ENCODE results near the gene SLFN11.

GRCh38 chr17:35387496-35387895, 14.1 kb upstream of the SLFN11 start:
- TF ChIP-seq POLR2AphosphoS5 (IDR thresholded peaks at IDR 0.05), result no peak
- TF ChIP-seq CTCF (IDR thresholded peaks at IDR 0.05), result no peak
- TF ChIP-seq POLR2A (IDR thresholded peaks at IDR 0.05), result no peak

All from suprapubic skin (tissue), 4 donors.